SK-N-SH (cell line): Measurements from ENCODE around the gene SERPINA1. TPM values are rescaled to one million over a fixed set of nuclear protein-coding genes. Genes with fewer than 3 reads are reported as not detected.

ENCODE experiments used
- CTCF ChIA-PET: fragments of 300-600, 350-600 bp; formaldehyde crosslinking; extraction: SDS; loops from one replicate; lab custom pipeline; 2021; lab: Yijun Ruan, JAX
- POLR2A ChIA-PET: fragments of 350-600 bp; sonication (Branson Sonifier 250); formaldehyde crosslinking; extraction: SDS; loops from one replicate; lab custom pipeline; 2020; ENCODE audit warnings: antibody characterized with exemption, inconsistent platforms; lab: Yijun Ruan, JAX
- DNase-seq: peaks from one replicate; pipeline ENCODE4 v3.0.0; 2012
- H2AFZ ChIP-seq: fragments of 200-600 bp; sonication (generic); 2 replicates; pipeline ENCODE4 v1.8.1; 2016; ENCODE audit warnings: antibody characterized with exemption, mild to moderate bottlenecking, low read depth
- H3F3A ChIP-seq: fragments of 200-600 bp; sonication (generic); replicated peaks from 2 replicates; pipeline ENCODE3; 2016; ENCODE audit warnings: antibody characterized with exemption, mild to moderate bottlenecking; ENCODE audit not compliant: insufficient read depth
- H3K27ac ChIP-seq, 2 experiments: fragments of 200-500 bp in 1 of 2; fragments of 200-600 bp in 1 of 2; sonication (Bioruptor generic) in 1 of 2; sonication (generic), shearing (Covaris generic) in 1 of 2; 2 replicates each; pipeline versions ENCODE4 v1.5.1 to v1.6.1; 2014 to 2016; ENCODE audit warnings: low read depth in 2 of 2, inconsistent platforms in 1 of 2, low read length in 1 of 2, mild to moderate bottlenecking in 1 of 2, mixed read lengths in 1 of 2
- H3K27me3 ChIP-seq: fragments of 200-600 bp; sonication (generic), shearing (Covaris generic); 2 replicates; pipeline ENCODE4 v1.6.1; 2016; ENCODE audit warnings: mixed run types; ENCODE audit not compliant: insufficient read depth
- H3K36me3 ChIP-seq, 2 experiments: fragments of 200-500 bp in 1 of 2; fragments of 200-600 bp in 1 of 2; sonication (Bioruptor generic) in 1 of 2; sonication (generic) in 1 of 2; replicated peaks in 1 of 2; 2 replicates each; pipeline versions ENCODE3 to v1.5.1; 2014 to 2016; ENCODE audit warnings: low read length in 1 of 2, mild to moderate bottlenecking in 1 of 2; ENCODE audit not compliant: insufficient read depth in 2 of 2, control insufficient read depth in 1 of 2
- H3K4me1 ChIP-seq, 2 experiments: fragments of 200-500 bp in 1 of 2; fragments of 200-600 bp in 1 of 2; sonication (Bioruptor generic) in 1 of 2; sonication (generic), shearing (Covaris generic) in 1 of 2; 2 replicates each; pipeline versions ENCODE4 v1.5.1 to v1.6.1; 2014 to 2016; ENCODE audit warnings: low read depth in 1 of 2, low read length in 1 of 2, mixed run types in 1 of 2; ENCODE audit not compliant: insufficient read depth in 2 of 2, control insufficient read depth in 1 of 2
- H3K4me2 ChIP-seq: fragments of 200-600 bp; sonication (generic), shearing (Covaris generic); 2 replicates; pipeline ENCODE4 v1.6.1; 2017; ENCODE audit warnings: mixed run types
- H3K4me3 ChIP-seq, 2 experiments: fragments of 200-500 bp in 1 of 2; fragments of 200-600 bp in 1 of 2; sonication (Bioruptor generic) in 1 of 2; sonication (generic), shearing (Covaris generic) in 1 of 2; 2 replicates each; pipeline versions ENCODE4 v1.5.1 to v1.8.1; 2014 to 2016; ENCODE audit warnings: low read depth in 2 of 2, inconsistent platforms in 1 of 2, low read length in 1 of 2, mild to moderate bottlenecking in 1 of 2, mixed read lengths in 1 of 2, moderate library complexity in 1 of 2
- H3K79me2 ChIP-seq: fragments of 200-600 bp; sonication (generic); 2 replicates; pipeline ENCODE4 v1.8.1; 2017; ENCODE audit warnings: mild to moderate bottlenecking; ENCODE audit not compliant: insufficient read depth
- H3K9ac ChIP-seq: fragments of 200-600 bp; sonication (generic); 2 replicates; pipeline ENCODE4 v1.6.1; 2017; ENCODE audit warnings: mixed run types
- H3K9me2 ChIP-seq: fragments of 200-600 bp; sonication (generic); 2 replicates; pipeline ENCODE4 v1.6.1; 2017; ENCODE audit warnings: mixed run types
- H3K9me3 ChIP-seq: fragments of 200-600 bp; sonication (generic); 2 replicates; pipeline ENCODE4 v1.6.1; 2017; ENCODE audit warnings: mixed run types, mild to moderate bottlenecking, moderate library complexity
- H4K20me1 ChIP-seq: fragments of 200-600 bp; sonication (generic); 2 replicates; pipeline ENCODE4 v1.6.1; 2017; ENCODE audit warnings: mild to moderate bottlenecking, mixed run types; ENCODE audit not compliant: insufficient read depth
- CHD2 ChIP-seq: fragments of 150-350 bp; IDR thresholded peaks from 2 replicates; pipeline ENCODE4 v1.6.1; 2018; ENCODE audit warnings: low read length; ENCODE audit not compliant: partially characterized antibody
- CTCF ChIP-seq: fragments of 200-600 bp; sonication (generic); IDR thresholded peaks from 2 replicates; pipeline ENCODE4 v1.6.1; 2017; ENCODE audit warnings: antibody characterized with exemption, mild to moderate bottlenecking, moderate library complexity
- ELF1 ChIP-seq: IDR thresholded peaks from 2 replicates; pipeline ENCODE4 v1.4.0; 2012
- GABPA ChIP-seq: IDR thresholded peaks from 2 replicates; pipeline ENCODE4 v1.4.0; 2012; ENCODE audit warnings: low read depth, mild to moderate bottlenecking
- GATA2 ChIP-seq: sonication (generic); formaldehyde crosslinking; IDR thresholded peaks from 2 replicates; pipeline ENCODE4 v1.5.0; 2020; ENCODE audit warnings: mild to moderate bottlenecking, missing genetic modification reagents
- MAX ChIP-seq: IDR thresholded peaks from 2 replicates; pipeline ENCODE4 v1.4.0; 2012; ENCODE audit warnings: low read depth
- MXI1 ChIP-seq: IDR thresholded peaks from 2 replicates; pipeline ENCODE4 v1.6.1; 2012; ENCODE audit warnings: mild to moderate bottlenecking, low read depth, low read length, improper control_type of control experiment
- NFIC ChIP-seq: IDR thresholded peaks from 2 replicates; pipeline ENCODE4 v1.4.0; 2012; ENCODE audit warnings: borderline replicate concordance
- REST ChIP-seq: IDR thresholded peaks from 2 replicates; pipeline ENCODE4 v1.6.1; 2012; ENCODE audit warnings: mild to moderate bottlenecking, low read depth, low read length, moderate library complexity
- RXRA ChIP-seq: IDR thresholded peaks from 2 replicates; pipeline ENCODE4 v1.4.0; 2012; ENCODE audit warnings: low read depth, mild to moderate bottlenecking, borderline replicate concordance
- TAF1 ChIP-seq: IDR thresholded peaks from 2 replicates; pipeline ENCODE4 v1.6.1; 2012; ENCODE audit warnings: low read depth, mild to moderate bottlenecking, low read length, moderate library complexity, borderline replicate concordance
- TCF12 ChIP-seq: IDR thresholded peaks from 2 replicates; pipeline ENCODE4 v1.4.0; 2012
- USF1 ChIP-seq: IDR thresholded peaks from 2 replicates; pipeline ENCODE4 v1.4.0; 2012; ENCODE audit warnings: low read depth, borderline replicate concordance
- USF2 ChIP-seq: fragments of 150-350 bp; IDR thresholded peaks from 2 replicates; pipeline ENCODE4 v1.6.1; 2017; ENCODE audit warnings: antibody characterized with exemption, low read length, low read depth, borderline replicate concordance
- YY1 ChIP-seq: IDR thresholded peaks from 2 replicates; pipeline ENCODE4 v1.4.0; 2012; ENCODE audit warnings: low read depth, mild to moderate bottlenecking
- ZBTB33 ChIP-seq: IDR thresholded peaks from 2 replicates; pipeline ENCODE4 v1.4.0; 2012; ENCODE audit warnings: low read depth, borderline replicate concordance
- WGBS: methylation state at CpG from one replicate; pipeline ENCODE4 v1.1.6; 2017; ENCODE audit warnings: low lambda C conversion rate; 5-methylcytosine and 5-hydroxymethylcytosine counted together
- polyA plus RNA-seq, 3 experiments: library from polyadenylated mRNA; depleted of rRNA; stranded (reverse); fragments of >200 nt; gene quantifications; 2 replicates each; pipeline ENCODE4 v1.2.3, GENCODE V29; 2012

Gene SERPINA1
- polyA plus RNA-seq, 1 of the 3 experiments (the other 2 are of a cell fraction): 11.3 TPM

GRCh38 chr14:94390372-94391086 lies 2.1 kb upstream of the SERPINA1 start:
- Histone ChIP-seq H2AFZ (peak overlapping the region; percentile 55; the same call in 1 of the 2 replicates), H3K9me2 (no peaks in the 10 kb centered on the region), H3K9me3 (no peaks in the 10 kb centered on the region), H3K4me3 (no peak overlapping the region), H3K27me3 (no peaks in the 10 kb centered on the region), H3F3A (peaks cover 5% of the 10 kb centered on the region), H3K27ac (no peak overlapping the region), H3K9ac (no peak overlapping the region), H4K20me1 (no peaks in the 10 kb centered on the region), H3K4me1 (peaks cover 0 to 12% of the 10 kb centered on the region in 2 experiments; a peak in 1 of 4 replicates), H3K4me2 (no peak overlapping the region), H3K79me2 (no peaks in the 10 kb centered on the region), H3K36me3 (no peaks in the 10 kb centered on the region)
- no peak for DNase-seq
- TF ChIP-seq ZBTB33: no peak
- TF ChIP-seq TCF12: 0 out of 2 replicates have a peak, but pooled peaks have one; percentile 15
- TF ChIP-seq GABPA: 0 out of 2 replicates have a peak, but pooled peaks have one; percentile 35
- peak; percentile 61 for TF ChIP-seq ELF1
- no peak for TF ChIP-seq RXRA
- TF ChIP-seq MAX: peak; percentile 36; the same call in 1 of the 2 replicates
- peak; percentile 62 for TF ChIP-seq NFIC
- POLR2A ChIA-PET: no interaction called here
- CTCF ChIA-PET: interaction anchor here (0.7 to 1.2 kb wide), 4 partner anchors 11 to 96 kb away, joined by 3 to 5 read pairs (median 3); no protein-coding TSS in a partner anchor
- 27% methylated on average over 8 of the region's 12 CpGs for WGBS

- no peaks in the 10 kb centered on the region for H3K27me3 ChIP-seq
- H3K36me3 ChIP-seq: no peaks in the 10 kb centered on the region
- ChIA-PET POLR2A (no interaction called here), CTCF (interaction anchor here (0.8 to 1.2 kb wide), 3 partner anchors 11 to 34 kb away, joined by 3 to 5 read pairs (median 3); no protein-coding TSS in a partner anchor)
- H3K79me2 ChIP-seq: no peaks in the 10 kb centered on the region
- 79% methylated on average over 7 of the region's 10 CpGs for WGBS
- H3K4me3 ChIP-seq: no peak overlapping the region
- H3K27ac ChIP-seq: no peak overlapping the region
- peak overlapping the region; percentile 55; the same call in 1 of the 2 replicates for H2AFZ ChIP-seq
- peaks cover 5% of the 10 kb centered on the region for H3F3A ChIP-seq
- H3K4me1 ChIP-seq: peaks cover 0 to 12% of the 10 kb centered on the region in 2 experiments; a peak in 1 of 4 replicates
- no peaks in the 10 kb centered on the region for H3K9me3 ChIP-seq
- no peak for DNase-seq
- TF ChIP-seq GATA2 (CRISPR knock-in tag) (no peak), TAF1 (no peak), USF2 (no peak), MXI1 (no peak), YY1 (no peak), CHD2 (no peak), USF1 (no peak), CTCF (no peak), REST (no peak)
- no peaks in the 10 kb centered on the region for H3K9me2 ChIP-seq
- no peak overlapping the region for H3K4me2 ChIP-seq
- no peaks in the 10 kb centered on the region for H4K20me1 ChIP-seq
- no peak overlapping the region for H3K9ac ChIP-seq
These were observed 1.4 kb upstream of the SERPINA1 start for GRCh38 chr14:94389731-94390371.
